ENCODE data around the gene ATP10D. TPM values are rescaled to one million over a fixed set of nuclear protein-coding genes. Genes with fewer than 3 reads are reported as not detected.
A peak's percentile ranks its signal among the peaks of the same experiment; 100 is the strongest.

ATP10D gene
- total and polyA plus RNA-seq, 2 donors (not counting 1 experiment from before 2014, with no cell fraction given), result 16.1 to 36.2 TPM

GRCh38 chr4:47478804-47479203 lies 6.3 kb upstream of the ATP10D start:
- Mint-ChIP-seq H3K4me1 (peaks cover 13% of the 10 kb centered on the region), H3K9me3 (ENCODE audit: insufficient read depth) (no peaks in the 10 kb centered on the region), H3K4me3 (no peak overlapping the region), H3K27me3 (no peaks in the 10 kb centered on the region), H3K27ac (no peak overlapping the region)
- POLR2A ChIA-PET, result no interaction called here
- no peak overlapping the region for H3K9ac ChIP-seq (ENCODE audit: low read length)
- H4K20me1 ChIP-seq (ENCODE audit: control insufficient read depth, insufficient read depth, low read length, poor library complexity, severe bottlenecking), result no peaks in the 10 kb centered on the region
- CTCF ChIA-PET, result no interaction called here
- intact Hi-C loops (cut with micrococcal nuclease), result no loop called here
- H3K9me3 ChIP-seq (ENCODE audit: control extremely low read depth in 1 of 3, control insufficient read depth in 2 of 3, insufficient read depth in 1 of 3, low read length in 2 of 3), result peaks cover 0 to 3% (median 0%) of the 10 kb centered on the region in 3 donors
- H3K27me3 ChIP-seq (replicated peaks in 1 of 4; ENCODE audit: control extremely low read depth in 1 of 4, control insufficient read depth in 3 of 4, insufficient read depth in 4 of 4, low read length in 3 of 4), result no peaks in the 10 kb centered on the region
- whole genome bisulfite sequencing (ENCODE audit: insufficient coverage), result 95% methylated on average over 4 of the region's 4 CpGs
- H3K79me2 ChIP-seq (ENCODE audit: control insufficient read depth, insufficient read depth, low read length), result no peaks in the 10 kb centered on the region
- H3K4me2 ChIP-seq (replicated peaks; ENCODE audit: low read depth, low read length, poor library complexity, severe bottlenecking), result no peak overlapping the region
- TF ChIP-seq, protein P1, sequence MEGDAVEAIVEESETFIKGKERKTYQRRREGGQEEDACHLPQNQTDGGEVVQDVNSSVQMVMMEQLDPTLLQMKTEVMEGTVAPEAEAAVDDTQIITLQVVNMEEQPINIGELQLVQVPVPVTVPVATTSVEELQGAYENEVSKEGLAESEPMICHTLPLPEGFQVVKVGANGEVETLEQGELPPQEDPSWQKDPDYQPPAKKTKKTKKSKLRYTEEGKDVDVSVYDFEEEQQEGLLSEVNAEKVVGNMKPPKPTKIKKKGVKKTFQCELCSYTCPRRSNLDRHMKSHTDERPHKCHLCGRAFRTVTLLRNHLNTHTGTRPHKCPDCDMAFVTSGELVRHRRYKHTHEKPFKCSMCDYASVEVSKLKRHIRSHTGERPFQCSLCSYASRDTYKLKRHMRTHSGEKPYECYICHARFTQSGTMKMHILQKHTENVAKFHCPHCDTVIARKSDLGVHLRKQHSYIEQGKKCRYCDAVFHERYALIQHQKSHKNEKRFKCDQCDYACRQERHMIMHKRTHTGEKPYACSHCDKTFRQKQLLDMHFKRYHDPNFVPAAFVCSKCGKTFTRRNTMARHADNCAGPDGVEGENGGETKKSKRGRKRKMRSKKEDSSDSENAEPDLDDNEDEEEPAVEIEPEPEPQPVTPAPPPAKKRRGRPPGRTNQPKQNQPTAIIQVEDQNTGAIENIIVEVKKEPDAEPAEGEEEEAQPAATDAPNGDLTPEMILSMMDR (IDR thresholded peaks at IDR 0.05), result no peak
- no peak for TF ChIP-seq EZH2 (IDR thresholded peaks at IDR 0.05; ENCODE audit: borderline replicate concordance, insufficient read depth, low read depth, low read length, poor library complexity, severe bottlenecking)
- H2AFZ ChIP-seq (ENCODE audit: insufficient read depth, low read depth, low read length, poor library complexity, severe bottlenecking), result no peak overlapping the region
- DNase-seq (no peak), ATAC-seq (ENCODE audit: low read depth) (no peak)
- peaks cover 7% of the 10 kb centered on the region in 2 donors for H3K4me1 ChIP-seq (ENCODE audit: control insufficient read depth in 2 of 2, insufficient read depth in 2 of 2, low read length in 2 of 2)
- no peak overlapping the region for H3K27ac ChIP-seq (ENCODE audit: low read length in 2 of 2)
- H3K36me3 ChIP-seq (replicated peaks in 1 of 2; ENCODE audit: control extremely low read depth in 1 of 2, control insufficient read depth in 1 of 2, extremely low read depth in 1 of 2, insufficient read depth in 2 of 2, low read length in 1 of 2), result no peaks in the 10 kb centered on the region
- H3K4me3 ChIP-seq (ENCODE audit: control extremely low read depth in 1 of 5, extremely low read depth in 1 of 5, insufficient read depth in 1 of 5, low read depth in 2 of 5, low read length in 4 of 5), result no peak overlapping the region

DNA sequence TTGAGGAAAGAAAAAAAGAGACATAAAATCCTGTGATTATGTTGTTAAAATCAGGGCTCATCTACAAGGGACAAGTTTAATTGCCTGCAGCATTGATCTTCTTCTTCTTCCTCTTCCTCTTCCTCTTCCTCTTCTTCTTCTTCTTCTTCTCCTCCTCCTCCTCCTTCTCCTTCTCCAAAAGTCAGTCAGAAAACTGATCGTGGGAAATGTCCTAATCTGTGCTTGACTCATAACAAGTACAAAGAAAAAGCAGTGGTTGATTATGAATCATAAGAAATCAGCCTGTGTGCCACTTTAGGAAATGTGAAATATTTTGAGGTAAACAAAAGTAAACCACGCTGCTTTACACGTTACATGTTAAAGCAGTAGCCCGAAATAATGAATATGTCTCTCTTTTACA lies 2.7 kb upstream of the ATP10D start:
- no peaks in the 10 kb centered on the region for H4K20me1 ChIP-seq (ENCODE audit: control insufficient read depth, insufficient read depth, low read length, poor library complexity, severe bottlenecking)
- H3K79me2 ChIP-seq (ENCODE audit: control insufficient read depth, insufficient read depth, low read length), result peaks cover 29% of the 10 kb centered on the region
- no peak overlapping the region for H3K27ac ChIP-seq (ENCODE audit: low read length in 2 of 2)
- Mint-ChIP-seq H3K9me3 (ENCODE audit: insufficient read depth) (no peaks in the 10 kb centered on the region), H3K4me1 (peaks cover 37% of the 10 kb centered on the region), H3K27me3 (no peaks in the 10 kb centered on the region), H3K4me3 (peak overlapping the region; percentile 73), H3K27ac (peak overlapping the region; percentile 80)
- H3K9ac ChIP-seq (ENCODE audit: low read length), result no peak overlapping the region
- intact Hi-C loops (cut with micrococcal nuclease), result no loop called here
- H3K36me3 ChIP-seq (replicated peaks in 1 of 2; ENCODE audit: control extremely low read depth in 1 of 2, control insufficient read depth in 1 of 2, extremely low read depth in 1 of 2, insufficient read depth in 2 of 2, low read length in 1 of 2), result no peaks in the 10 kb centered on the region
- H3K27me3 ChIP-seq (replicated peaks in 1 of 4; ENCODE audit: control extremely low read depth in 1 of 4, control insufficient read depth in 3 of 4, insufficient read depth in 4 of 4, low read length in 3 of 4), result no peaks in the 10 kb centered on the region
- no peak for DNase-seq
- WGBS (ENCODE audit: insufficient coverage), result no CpG with 5 or more reads among the region's 4 CpGs
- H2AFZ ChIP-seq (ENCODE audit: insufficient read depth, low read depth, low read length, poor library complexity, severe bottlenecking), result peak overlapping the region; percentile 24
- ChIA-PET CTCF (interaction anchor here (1.4 to 5.0 kb wide), 4 partner anchors 9 to 19 kb away, joined by 3 to 44 read pairs (median 9); partner anchors contain the start of gene COMMD8), POLR2A (interaction anchor here (1.6 kb wide), 1 partner anchor 19 kb away, joined by 3 read pairs; the partner anchor contains the start of gene COMMD8)
- H3K9me3 ChIP-seq (ENCODE audit: control extremely low read depth in 1 of 3, control insufficient read depth in 2 of 3, insufficient read depth in 1 of 3, low read length in 2 of 3), result no peaks in the 10 kb centered on the region
- no peak for ATAC-seq (ENCODE audit: low read depth)
- peaks cover 27 to 30% of the 10 kb centered on the region in 2 donors for H3K4me1 ChIP-seq (ENCODE audit: control insufficient read depth in 2 of 2, insufficient read depth in 2 of 2, low read length in 2 of 2)
- no peak for TF ChIP-seq EZH2 (IDR thresholded peaks at IDR 0.05; ENCODE audit: borderline replicate concordance, insufficient read depth, low read depth, low read length, poor library complexity, severe bottlenecking)
- TF ChIP-seq, protein P1 (IDR thresholded peaks at IDR 0.05), result no peak
- H3K4me2 ChIP-seq (replicated peaks; ENCODE audit: low read depth, low read length, poor library complexity, severe bottlenecking), result peak overlapping the region; percentile 17
- no peak overlapping the region for H3K4me3 ChIP-seq (ENCODE audit: control extremely low read depth in 1 of 5, extremely low read depth in 1 of 5, insufficient read depth in 1 of 5, low read depth in 2 of 5, low read length in 4 of 5)
